Vagina (tissue), 2 donors: Measurements from ENCODE around the gene ZNF831. TPM values are rescaled to one million over a fixed set of nuclear protein-coding genes. Genes with fewer than 3 reads are reported as not detected.

Experiments
- DNase-seq, 2 donors: peaks; one replicate each; pipeline ENCODE4 v3.0.0-alpha.2; 2017; ENCODE audit errors: extremely low spot score in 2 of 2
- H3K27ac ChIP-seq: fragments of 200-600 bp; sonication (generic); one replicate; pipeline ENCODE4 v1.5.1; 2019
- H3K27me3 ChIP-seq: fragments of 200-600 bp; sonication (generic); one replicate; pipeline ENCODE4 v1.5.1; 2019
- H3K36me3 ChIP-seq, 2 donors: fragments of 200-600 bp; sonication (generic); one replicate each; pipeline ENCODE4 v1.5.1; 2017 to 2019
- H3K4me1 ChIP-seq: fragments of 200-600 bp; sonication (generic); one replicate; pipeline ENCODE4 v1.5.1; 2019
- H3K4me3 ChIP-seq, 2 donors: fragments of 200-600 bp; sonication (generic); 1 replicate in 1 of 2; 2 replicates in 1 of 2; pipeline ENCODE4 v1.5.1; 2016 to 2019
- H3K9me3 ChIP-seq: fragments of 200-600 bp; sonication (generic); one replicate; pipeline ENCODE4 v1.5.1; 2019
- CTCF ChIP-seq, 3 experiments: fragments of 450-650 bp in 2 of 3; fragments of 200-600 bp in 1 of 3; sonication (generic) in 1 of 3; IDR thresholded peaks; one replicate each; pipeline ENCODE4 v1.5.1; 2017 to 2019; ENCODE audit warnings: antibody characterized with exemption in 3 of 3, mild to moderate bottlenecking in 2 of 3, moderate library complexity in 2 of 3
- POLR2A ChIP-seq, 2 donors: fragments of 450-650 bp; IDR thresholded peaks; one replicate each; pipeline ENCODE4 v1.6.1; 2017; ENCODE audit warnings: antibody characterized with exemption in 2 of 2, mild to moderate bottlenecking in 2 of 2, moderate library complexity in 2 of 2
- POLR2AphosphoS5 ChIP-seq, 2 donors: sonication (generic); formaldehyde crosslinking; IDR thresholded peaks; one replicate each; pipeline ENCODE4 v1.9.0; 2017; ENCODE audit warnings: antibody characterized with exemption in 2 of 2, mild to moderate bottlenecking in 2 of 2, low read depth in 1 of 2; ENCODE audit not compliant: insufficient read depth in 1 of 2
- intact Hi-C: fragments of 100-400 bp; cut with DNase I; formaldehyde crosslinking; loops from one replicate; pipeline ENCODE4 v1.15.1; 2023
- total RNA-seq: library from RNA; depleted of rRNA; stranded (reverse); fragments of >200 nt; gene quantifications from one replicate; pipeline ENCODE4 v1.2.3, GENCODE V29; 2016

ZNF831 gene
- total RNA-seq, 1 donor from 2014 or later = 2.2 TPM

- intact Hi-C loops = no loop called here
- Histone ChIP-seq H3K36me3 (no peaks in the 10 kb centered on the region), H3K27ac (no peak overlapping the region), H3K4me1 (no peaks in the 10 kb centered on the region), H3K9me3 (no peaks in the 10 kb centered on the region), H3K4me3 (no peak overlapping the region), H3K27me3 (no peaks in the 10 kb centered on the region)
- DNase-seq = no peak
- no peak for TF ChIP-seq POLR2AphosphoS5 (IDR thresholded peaks at IDR 0.05; ENCODE audit: insufficient read depth in 1 of 2, low read depth in 1 of 2)
- TF ChIP-seq POLR2A (IDR thresholded peaks at IDR 0.05) = no peak
- no peak for TF ChIP-seq CTCF (IDR thresholded peaks at IDR 0.05)
These were observed 142.5 kb downstream of the ZNF831 start for GRCh38 chr20:59305908-59306655.

DNA sequence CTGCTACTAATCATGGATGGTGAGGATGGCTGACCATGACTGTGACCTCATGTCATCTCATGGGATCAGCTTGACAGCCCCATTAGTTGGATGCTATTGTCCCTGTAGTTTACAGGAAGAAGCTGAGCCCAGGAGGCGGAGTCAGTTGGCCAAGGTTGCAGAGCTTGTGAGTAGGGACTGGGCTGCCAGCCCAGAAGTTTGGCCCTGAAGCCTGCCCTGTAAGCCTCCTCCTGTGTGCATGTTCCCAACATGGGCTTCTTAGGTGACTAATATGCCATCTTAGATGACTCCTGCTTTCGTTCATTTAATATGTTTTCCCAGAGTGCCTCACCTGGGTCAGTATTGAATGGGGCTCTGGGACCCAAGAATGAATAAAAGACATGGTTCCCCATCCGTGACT, 143.6 kb downstream of the ZNF831 start:
- H3K4me1 ChIP-seq = no peaks in the 10 kb centered on the region
- H3K27ac ChIP-seq = peak overlapping the region; percentile 13
- H3K9me3 ChIP-seq = no peaks in the 10 kb centered on the region
- intact Hi-C loops = no loop called here
- no peak overlapping the region for H3K4me3 ChIP-seq
- no peaks in the 10 kb centered on the region for H3K36me3 ChIP-seq
- TF ChIP-seq POLR2AphosphoS5 (IDR thresholded peaks at IDR 0.05; ENCODE audit: insufficient read depth in 1 of 2, low read depth in 1 of 2) (no peak), CTCF (IDR thresholded peaks at IDR 0.05) (no peak), POLR2A (IDR thresholded peaks at IDR 0.05) (no peak)
- DNase-seq = no peak
- no peaks in the 10 kb centered on the region for H3K27me3 ChIP-seq

Other genes starting within 250 kb of the ZNF831 start
- 85.7 TPM for gene NELFCD, start 182.6 kb upstream of the ZNF831 start, total RNA-seq
- gene CTSZ, start 156.6 kb upstream of the ZNF831 start, total RNA-seq = 128 TPM
- not detected for gene TUBB1, start 144.4 kb upstream of the ZNF831 start, total RNA-seq
- gene ATP5F1E, start 131.5 kb upstream of the ZNF831 start, total RNA-seq = 22.8 TPM
- 73.4 TPM for gene PRELID3B, start 121.0 kb upstream of the ZNF831 start, total RNA-seq
- gene EDN3, start 136.8 kb downstream of the ZNF831 start, total RNA-seq = 220 TPM